ENCODE data around the gene THSD4.
"Not testable (repeated sequence)": the region's sequence is repeated elsewhere in the genome, so short reads cannot be mapped to it uniquely, and the experiment has no call there.

Gene THSD4

GRCh38 chr15:71426792-71427191 lies 311.5 kb downstream of the THSD4 start:
- Histone ChIP-seq H3K9ac (ENCODE audit: low read length in 2 of 2) (no peak overlapping the region), H3K27me3 (ENCODE audit: control insufficient read depth in 1 of 2, insufficient read depth in 2 of 2, low read length in 2 of 2) (no peaks in the 10 kb centered on the region), H3K36me3 (ENCODE audit: control insufficient read depth in 2 of 2, insufficient read depth in 2 of 2, low read length in 2 of 2) (no peaks in the 10 kb centered on the region), H3K9me3 (ENCODE audit: control insufficient read depth in 2 of 2, low read length in 2 of 2) (no peaks in the 10 kb centered on the region), H3K4me1 (ENCODE audit: control insufficient read depth, insufficient read depth, low read length) (peaks cover 6% of the 10 kb centered on the region), H3K4me3 (ENCODE audit: low read length in 2 of 2) (no peak overlapping the region), H3K27ac (ENCODE audit: low read length) (no peak overlapping the region)

DNA sequence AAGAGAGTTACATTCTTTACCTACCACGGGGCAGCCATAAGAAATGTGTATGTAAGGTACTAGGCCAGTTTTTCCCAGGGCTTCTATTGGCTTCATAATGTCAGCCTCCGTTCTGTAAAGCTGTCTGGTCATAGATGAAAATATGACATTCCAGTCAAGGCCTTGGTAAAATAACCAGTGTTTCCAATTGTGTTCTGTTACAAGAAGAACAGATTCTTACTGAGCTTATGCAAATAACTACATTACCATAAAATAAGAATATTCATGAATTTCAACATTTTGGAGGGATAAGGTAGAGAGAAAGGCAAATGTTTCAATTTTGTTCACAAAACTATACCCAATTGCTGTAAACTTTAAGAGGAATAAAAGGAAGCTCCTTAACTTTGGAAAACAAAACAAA lies 315.5 kb downstream of the THSD4 start:
- Histone ChIP-seq H3K4me3 (ENCODE audit: low read length in 2 of 2) (no peak overlapping the region), H3K27me3 (ENCODE audit: control insufficient read depth in 1 of 2, insufficient read depth in 2 of 2, low read length in 2 of 2) (no peaks in the 10 kb centered on the region), H3K36me3 (ENCODE audit: control insufficient read depth in 2 of 2, insufficient read depth in 2 of 2, low read length in 2 of 2) (no peaks in the 10 kb centered on the region), H3K9me3 (ENCODE audit: control insufficient read depth in 2 of 2, low read length in 2 of 2) (no peaks in the 10 kb centered on the region), H3K4me1 (ENCODE audit: control insufficient read depth, insufficient read depth, low read length) (peaks cover 1% of the 10 kb centered on the region), H3K9ac (ENCODE audit: low read length in 2 of 2) (no peak overlapping the region), H3K27ac (ENCODE audit: low read length) (no peak overlapping the region)

DNA sequence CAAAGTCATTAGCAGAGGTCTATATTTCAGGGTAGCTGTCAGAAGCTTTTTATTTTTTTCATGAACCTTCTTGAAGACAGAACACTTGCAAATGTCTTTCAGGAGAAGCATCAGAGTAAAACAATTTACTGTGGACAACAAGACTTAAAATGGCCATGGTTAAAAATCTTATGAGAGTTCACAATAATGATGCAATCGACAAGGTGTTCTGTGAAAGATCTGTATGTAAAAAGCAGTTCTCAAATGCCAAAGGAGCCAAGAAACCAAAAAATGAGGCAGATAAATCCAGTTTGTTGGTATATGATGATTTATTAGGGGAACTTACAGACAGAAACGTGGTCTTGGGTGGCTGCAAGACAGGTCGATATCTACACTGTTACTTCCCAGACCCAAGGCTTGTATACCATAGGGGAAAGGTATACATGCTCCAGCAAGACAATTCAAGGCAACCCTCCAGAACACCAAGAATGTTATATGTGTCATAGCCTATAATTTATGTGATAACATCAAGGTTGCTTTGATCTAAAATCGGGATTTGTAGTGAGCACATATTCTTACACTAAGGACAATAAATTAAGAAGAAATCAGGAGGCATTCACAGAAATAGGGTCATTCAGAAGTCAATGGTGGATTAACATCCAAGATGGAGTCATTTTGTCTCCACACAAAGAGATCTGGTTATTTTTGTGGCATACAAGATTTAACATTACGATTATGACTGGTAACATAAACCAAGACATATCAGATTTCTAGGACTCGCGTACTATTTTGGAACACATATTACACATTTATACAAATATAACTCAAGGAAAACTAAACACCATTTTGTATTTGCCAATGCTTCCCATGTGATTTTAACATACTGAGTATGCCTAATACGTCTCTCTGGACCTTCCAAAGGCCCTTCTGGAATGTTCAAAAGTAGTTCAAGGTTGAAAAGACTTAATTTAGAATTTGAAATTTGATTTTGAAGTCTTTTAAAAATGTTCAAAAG lies 316.4 kb downstream of the THSD4 start:
- H3K9me3 ChIP-seq (ENCODE audit: control insufficient read depth in 2 of 2, low read length in 2 of 2): no peaks in the 10 kb centered on the region
- no peaks in the 10 kb centered on the region for H3K27me3 ChIP-seq (ENCODE audit: control insufficient read depth in 1 of 2, insufficient read depth in 2 of 2, low read length in 2 of 2)
- no peaks in the 10 kb centered on the region for H3K4me1 ChIP-seq (ENCODE audit: control insufficient read depth, insufficient read depth, low read length)
- H3K36me3 ChIP-seq (ENCODE audit: control insufficient read depth in 2 of 2, insufficient read depth in 2 of 2, low read length in 2 of 2): no peaks in the 10 kb centered on the region
- no peak overlapping the region for H3K27ac ChIP-seq (ENCODE audit: low read length)
- H3K4me3 ChIP-seq (ENCODE audit: low read length in 2 of 2): no peak overlapping the region
- no peak overlapping the region for H3K9ac ChIP-seq (ENCODE audit: low read length in 2 of 2)

- Histone ChIP-seq H3K27ac (ENCODE audit: low read length) (no peak overlapping the region), H3K4me1 (ENCODE audit: control insufficient read depth, insufficient read depth, low read length) (no peaks in the 10 kb centered on the region), H3K9ac (ENCODE audit: low read length in 2 of 2) (no peak overlapping the region), H3K9me3 (ENCODE audit: control insufficient read depth in 2 of 2, low read length in 2 of 2) (no peaks in the 10 kb centered on the region), H3K27me3 (ENCODE audit: control insufficient read depth in 1 of 2, insufficient read depth in 2 of 2, low read length in 2 of 2) (no peaks in the 10 kb centered on the region), H3K36me3 (ENCODE audit: control insufficient read depth in 2 of 2, insufficient read depth in 2 of 2, low read length in 2 of 2) (no peaks in the 10 kb centered on the region), H3K4me3 (ENCODE audit: low read length in 2 of 2) (no peak overlapping the region)
Observed at GRCh38 chr15:71433402-71433801, 318.1 kb downstream of the THSD4 start.

- Histone ChIP-seq H3K27me3 (ENCODE audit: control insufficient read depth in 1 of 2, insufficient read depth in 2 of 2, low read length in 2 of 2) (no peaks in the 10 kb centered on the region), H3K9ac (ENCODE audit: low read length in 2 of 2) (no peak overlapping the region), H3K4me3 (ENCODE audit: low read length in 2 of 2) (no peak overlapping the region), H3K9me3 (ENCODE audit: control insufficient read depth in 2 of 2, low read length in 2 of 2) (no peaks in the 10 kb centered on the region), H3K4me1 (ENCODE audit: control insufficient read depth, insufficient read depth, low read length) (no peaks in the 10 kb centered on the region), H3K27ac (ENCODE audit: low read length) (no peak overlapping the region), H3K36me3 (ENCODE audit: control insufficient read depth in 2 of 2, insufficient read depth in 2 of 2, low read length in 2 of 2) (no peaks in the 10 kb centered on the region)
Observed at GRCh38 chr15:71434774-71435173, 319.5 kb downstream of the THSD4 start.

DNA sequence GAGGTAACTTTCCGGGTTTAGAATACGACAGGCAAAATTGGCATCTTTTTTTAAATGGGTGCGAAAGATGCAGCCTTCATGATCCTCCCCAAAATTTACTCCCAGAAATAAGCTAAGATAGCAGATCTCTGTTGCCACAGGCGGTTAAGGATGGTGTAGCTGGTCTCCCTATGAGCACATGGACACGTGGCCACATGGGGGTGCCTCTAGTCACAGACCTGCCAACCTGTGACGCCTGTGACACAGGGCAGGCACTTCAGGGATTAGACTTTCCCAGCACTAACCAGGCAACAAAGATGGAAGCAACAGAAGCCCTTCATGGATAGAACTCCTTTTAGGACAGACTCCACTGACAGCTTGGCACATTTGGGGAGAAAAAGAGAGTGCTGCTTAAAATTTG lies 320.3 kb downstream of the THSD4 start:
- Histone ChIP-seq H3K27ac (ENCODE audit: low read length) (no peak overlapping the region), H3K36me3 (ENCODE audit: control insufficient read depth in 2 of 2, insufficient read depth in 2 of 2, low read length in 2 of 2) (no peaks in the 10 kb centered on the region), H3K9me3 (ENCODE audit: control insufficient read depth in 2 of 2, low read length in 2 of 2) (no peaks in the 10 kb centered on the region), H3K9ac (ENCODE audit: low read length in 2 of 2) (no peak overlapping the region), H3K4me3 (ENCODE audit: low read length in 2 of 2) (no peak overlapping the region), H3K4me1 (ENCODE audit: control insufficient read depth, insufficient read depth, low read length) (no peaks in the 10 kb centered on the region), H3K27me3 (ENCODE audit: control insufficient read depth in 1 of 2, insufficient read depth in 2 of 2, low read length in 2 of 2) (no peaks in the 10 kb centered on the region)

GRCh38 chr15:71436854-71437253 lies 321.6 kb downstream of the THSD4 start:
- Histone ChIP-seq H3K27ac (ENCODE audit: low read length) (no peak overlapping the region), H3K9me3 (ENCODE audit: control insufficient read depth in 2 of 2, low read length in 2 of 2) (no peaks in the 10 kb centered on the region), H3K27me3 (ENCODE audit: control insufficient read depth in 1 of 2, insufficient read depth in 2 of 2, low read length in 2 of 2) (no peaks in the 10 kb centered on the region), H3K9ac (ENCODE audit: low read length in 2 of 2) (no peak overlapping the region), H3K4me1 (ENCODE audit: control insufficient read depth, insufficient read depth, low read length) (no peaks in the 10 kb centered on the region), H3K4me3 (ENCODE audit: low read length in 2 of 2) (no peak overlapping the region), H3K36me3 (ENCODE audit: control insufficient read depth in 2 of 2, insufficient read depth in 2 of 2, low read length in 2 of 2) (no peaks in the 10 kb centered on the region)

DNA sequence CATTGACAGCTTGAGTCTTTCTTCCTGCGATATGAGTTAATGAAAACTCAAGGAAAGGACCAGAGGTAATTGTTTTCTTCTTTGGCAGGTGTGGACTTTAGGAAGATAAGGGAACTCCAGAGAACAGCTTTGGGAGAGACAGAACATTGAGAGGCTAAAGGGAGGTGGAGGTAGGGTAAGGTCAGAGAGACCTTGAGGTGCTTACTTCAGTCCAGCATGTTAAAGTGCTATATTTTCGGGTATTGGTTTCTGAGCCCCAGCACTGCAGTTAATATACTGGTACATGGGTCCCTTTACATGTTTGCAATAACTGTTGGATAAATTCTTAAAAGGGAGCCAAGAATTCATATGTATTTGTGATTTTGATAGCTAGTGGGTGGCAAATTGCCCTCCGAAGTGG lies 322.1 kb downstream of the THSD4 start:
- no peaks in the 10 kb centered on the region for H3K27me3 ChIP-seq (ENCODE audit: control insufficient read depth in 1 of 2, insufficient read depth in 2 of 2, low read length in 2 of 2)
- no peaks in the 10 kb centered on the region for H3K4me1 ChIP-seq (ENCODE audit: control insufficient read depth, insufficient read depth, low read length)
- no peak overlapping the region for H3K27ac ChIP-seq (ENCODE audit: low read length)
- no peaks in the 10 kb centered on the region for H3K36me3 ChIP-seq (ENCODE audit: control insufficient read depth in 2 of 2, insufficient read depth in 2 of 2, low read length in 2 of 2)
- no peaks in the 10 kb centered on the region for H3K9me3 ChIP-seq (ENCODE audit: control insufficient read depth in 2 of 2, low read length in 2 of 2)
- H3K4me3 ChIP-seq (ENCODE audit: low read length in 2 of 2): no peak overlapping the region
- no peak overlapping the region for H3K9ac ChIP-seq (ENCODE audit: low read length in 2 of 2)

DNA sequence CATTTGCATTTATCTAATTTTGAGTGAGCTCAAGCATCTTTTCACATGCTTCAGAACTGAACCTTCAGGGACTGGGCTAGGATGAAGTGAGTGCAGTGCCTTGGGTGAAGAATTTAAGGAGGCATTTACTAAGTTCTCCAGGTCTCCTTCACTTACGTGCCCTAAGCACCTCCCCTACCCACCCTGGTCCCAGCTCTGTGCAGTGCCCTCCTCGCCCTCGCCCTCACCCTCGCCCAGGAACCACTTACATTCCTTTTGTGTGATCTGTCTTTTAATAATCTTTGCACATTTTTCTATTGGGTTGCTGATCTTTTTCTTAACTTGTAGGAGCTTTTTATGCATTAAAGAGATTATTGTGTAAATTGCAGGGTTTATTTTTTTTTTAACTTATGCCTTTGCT lies 322.6 kb downstream of the THSD4 start:
- Histone ChIP-seq H3K4me3 (ENCODE audit: low read length in 2 of 2) (no peak overlapping the region), H3K36me3 (ENCODE audit: control insufficient read depth in 2 of 2, insufficient read depth in 2 of 2, low read length in 2 of 2) (no peaks in the 10 kb centered on the region), H3K4me1 (ENCODE audit: control insufficient read depth, insufficient read depth, low read length) (no peaks in the 10 kb centered on the region), H3K9ac (ENCODE audit: low read length in 2 of 2) (no peak overlapping the region), H3K27ac (ENCODE audit: low read length) (no peak overlapping the region), H3K27me3 (ENCODE audit: control insufficient read depth in 1 of 2, insufficient read depth in 2 of 2, low read length in 2 of 2) (no peaks in the 10 kb centered on the region), H3K9me3 (ENCODE audit: control insufficient read depth in 2 of 2, low read length in 2 of 2) (no peaks in the 10 kb centered on the region)

- H3K4me3 ChIP-seq (ENCODE audit: low read length in 2 of 2); H3K9me3 ChIP-seq (ENCODE audit: control insufficient read depth in 2 of 2, low read length in 2 of 2); H3K27me3 ChIP-seq (ENCODE audit: control insufficient read depth in 1 of 2, insufficient read depth in 2 of 2, low read length in 2 of 2); H3K4me1 ChIP-seq (ENCODE audit: control insufficient read depth, insufficient read depth, low read length); H3K27ac ChIP-seq (ENCODE audit: low read length); H3K9ac ChIP-seq (ENCODE audit: low read length in 2 of 2); H3K36me3 ChIP-seq (ENCODE audit: control insufficient read depth in 2 of 2, insufficient read depth in 2 of 2, low read length in 2 of 2): not testable (repeated sequence)
Observed at GRCh38 chr15:71439478-71439877, 324.2 kb downstream of the THSD4 start.

DNA sequence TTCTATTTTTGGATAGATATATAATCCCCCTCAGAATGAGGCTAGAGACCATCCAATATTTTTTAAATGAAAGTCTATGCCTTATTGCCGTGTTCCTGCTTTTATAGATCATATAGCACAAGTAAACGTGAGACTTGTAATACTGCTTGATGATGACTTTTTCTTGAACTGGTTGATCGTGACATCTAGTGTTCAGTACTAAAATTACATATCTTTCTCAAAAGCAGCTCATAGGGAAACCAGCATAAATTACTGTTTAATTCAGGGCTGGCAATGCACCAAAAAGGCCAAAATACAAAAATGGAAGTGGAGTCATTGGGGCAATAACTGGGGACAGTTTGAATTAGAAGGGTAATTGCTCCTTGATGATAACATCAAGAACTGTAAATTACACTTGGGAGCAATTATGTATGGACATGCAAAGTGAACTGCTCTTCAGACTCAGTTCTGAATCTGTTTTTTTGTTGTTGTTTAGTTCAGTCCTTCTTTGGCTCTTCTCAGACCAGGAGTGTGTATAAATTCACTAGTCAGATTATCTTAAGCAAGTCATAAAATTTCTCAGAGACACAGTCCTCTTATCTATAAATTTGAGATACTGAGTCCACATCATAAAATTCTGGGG lies 325.3 kb downstream of the THSD4 start:
- Histone ChIP-seq H3K4me1 (ENCODE audit: control insufficient read depth, insufficient read depth, low read length) (no peaks in the 10 kb centered on the region), H3K27ac (ENCODE audit: low read length) (no peak overlapping the region), H3K4me3 (ENCODE audit: low read length in 2 of 2) (no peak overlapping the region), H3K36me3 (ENCODE audit: control insufficient read depth in 2 of 2, insufficient read depth in 2 of 2, low read length in 2 of 2) (no peaks in the 10 kb centered on the region), H3K9ac (ENCODE audit: low read length in 2 of 2) (no peak overlapping the region), H3K27me3 (ENCODE audit: control insufficient read depth in 1 of 2, insufficient read depth in 2 of 2, low read length in 2 of 2) (no peaks in the 10 kb centered on the region), H3K9me3 (ENCODE audit: control insufficient read depth in 2 of 2, low read length in 2 of 2) (no peaks in the 10 kb centered on the region)

All from stomach smooth muscle (tissue), 2 donors.